ENCODE data around the gene PDE8A.

DNA sequence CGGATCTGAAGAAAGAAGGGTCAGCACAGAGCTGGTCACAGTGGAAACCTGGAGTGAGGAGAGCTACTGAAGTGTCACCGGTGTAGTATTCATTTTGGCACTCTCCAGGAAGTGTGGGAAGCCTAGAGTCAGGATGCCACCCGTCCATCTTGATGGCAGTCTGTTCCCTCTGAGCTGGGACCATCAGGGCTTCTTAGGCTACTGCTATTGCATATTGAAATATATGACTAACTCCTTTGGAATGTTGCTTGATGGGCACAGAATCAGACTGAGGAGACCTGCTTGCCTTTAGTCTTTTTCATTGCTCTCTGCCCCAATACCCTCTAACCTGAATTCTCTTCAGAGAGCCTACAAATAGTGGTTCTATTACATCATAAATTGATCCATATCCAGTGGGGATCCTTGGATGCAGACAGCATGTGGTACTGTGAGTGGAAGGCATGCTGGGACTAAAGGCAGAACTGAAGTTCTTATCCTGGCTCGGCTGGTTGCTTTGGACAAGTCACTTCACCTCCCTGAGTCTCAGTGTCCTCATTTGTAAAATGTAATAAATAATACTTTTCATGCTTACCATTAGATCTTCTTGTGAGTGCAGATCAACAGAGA is 143.5 kb downstream of the PDE8A start:
- TF ChIP-seq, protein P1, sequence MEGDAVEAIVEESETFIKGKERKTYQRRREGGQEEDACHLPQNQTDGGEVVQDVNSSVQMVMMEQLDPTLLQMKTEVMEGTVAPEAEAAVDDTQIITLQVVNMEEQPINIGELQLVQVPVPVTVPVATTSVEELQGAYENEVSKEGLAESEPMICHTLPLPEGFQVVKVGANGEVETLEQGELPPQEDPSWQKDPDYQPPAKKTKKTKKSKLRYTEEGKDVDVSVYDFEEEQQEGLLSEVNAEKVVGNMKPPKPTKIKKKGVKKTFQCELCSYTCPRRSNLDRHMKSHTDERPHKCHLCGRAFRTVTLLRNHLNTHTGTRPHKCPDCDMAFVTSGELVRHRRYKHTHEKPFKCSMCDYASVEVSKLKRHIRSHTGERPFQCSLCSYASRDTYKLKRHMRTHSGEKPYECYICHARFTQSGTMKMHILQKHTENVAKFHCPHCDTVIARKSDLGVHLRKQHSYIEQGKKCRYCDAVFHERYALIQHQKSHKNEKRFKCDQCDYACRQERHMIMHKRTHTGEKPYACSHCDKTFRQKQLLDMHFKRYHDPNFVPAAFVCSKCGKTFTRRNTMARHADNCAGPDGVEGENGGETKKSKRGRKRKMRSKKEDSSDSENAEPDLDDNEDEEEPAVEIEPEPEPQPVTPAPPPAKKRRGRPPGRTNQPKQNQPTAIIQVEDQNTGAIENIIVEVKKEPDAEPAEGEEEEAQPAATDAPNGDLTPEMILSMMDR (IDR thresholded peaks at IDR 0.05), result no peak
- TF ChIP-seq EZH2 (IDR thresholded peaks at IDR 0.05; ENCODE audit: borderline replicate concordance, insufficient read depth, low read depth, low read length, poor library complexity, severe bottlenecking), result no peak

Measured in B cell (primary cell).